ENCODE measurements around the gene FGL2. TPM values are rescaled to one million over a fixed set of nuclear protein-coding genes. Genes with fewer than 3 reads are reported as not detected.
"Not testable (repeated sequence)": the region's sequence is repeated elsewhere in the genome, so short reads cannot be mapped to it uniquely, and the experiment has no call there.

FGL2 gene
- total and polyA plus RNA-seq, 10 donors, result 13.2 to 204 (median 127) TPM

DNA sequence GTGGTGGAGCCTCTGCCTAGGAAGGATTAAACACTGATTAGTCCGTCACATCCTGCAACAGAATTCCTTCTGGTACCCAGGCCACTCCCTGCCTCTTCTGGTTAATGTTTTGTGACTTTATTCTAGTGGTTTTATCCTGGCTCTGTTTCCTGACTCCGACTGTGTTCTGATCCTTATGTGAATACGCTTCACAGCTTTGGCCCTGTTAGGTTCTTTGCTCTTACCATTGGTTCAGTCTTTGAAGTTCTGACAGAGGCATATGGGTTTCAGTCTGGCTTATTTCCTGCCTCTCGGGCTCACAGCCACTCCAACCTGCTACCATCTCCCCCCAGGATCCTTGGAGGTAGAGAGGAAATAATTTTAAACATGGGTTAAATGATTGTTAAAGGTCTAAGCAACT, 23.2 kb upstream of the FGL2 start:
- WGBS, 5 donors, result 65 to 80% (median 75%) methylated on average over 4 of the region's 4 CpGs
- DNase-seq, result no peak
- no peak overlapping the region for H3K4me3 ChIP-seq
- peaks cover 0 to 30% (median 8%) of the 10 kb centered on the region in 6 donors for H3K4me1 ChIP-seq
- intact Hi-C loops (cut with DNase I; ENCODE audit: low total_unique reads), result no loop called here
- H3K27ac ChIP-seq, result peak overlapping the region in 4 of 8 donors; percentile 24 to 37 (median 28)
- H3K27me3 ChIP-seq (replicated peaks in 1 of 7), result no peaks in the 10 kb centered on the region
- no peak for TF ChIP-seq POLR2A (IDR thresholded peaks at IDR 0.05)
- TF ChIP-seq POLR2AphosphoS5 (IDR thresholded peaks at IDR 0.05), result no peak
- TF ChIP-seq, protein P1, sequence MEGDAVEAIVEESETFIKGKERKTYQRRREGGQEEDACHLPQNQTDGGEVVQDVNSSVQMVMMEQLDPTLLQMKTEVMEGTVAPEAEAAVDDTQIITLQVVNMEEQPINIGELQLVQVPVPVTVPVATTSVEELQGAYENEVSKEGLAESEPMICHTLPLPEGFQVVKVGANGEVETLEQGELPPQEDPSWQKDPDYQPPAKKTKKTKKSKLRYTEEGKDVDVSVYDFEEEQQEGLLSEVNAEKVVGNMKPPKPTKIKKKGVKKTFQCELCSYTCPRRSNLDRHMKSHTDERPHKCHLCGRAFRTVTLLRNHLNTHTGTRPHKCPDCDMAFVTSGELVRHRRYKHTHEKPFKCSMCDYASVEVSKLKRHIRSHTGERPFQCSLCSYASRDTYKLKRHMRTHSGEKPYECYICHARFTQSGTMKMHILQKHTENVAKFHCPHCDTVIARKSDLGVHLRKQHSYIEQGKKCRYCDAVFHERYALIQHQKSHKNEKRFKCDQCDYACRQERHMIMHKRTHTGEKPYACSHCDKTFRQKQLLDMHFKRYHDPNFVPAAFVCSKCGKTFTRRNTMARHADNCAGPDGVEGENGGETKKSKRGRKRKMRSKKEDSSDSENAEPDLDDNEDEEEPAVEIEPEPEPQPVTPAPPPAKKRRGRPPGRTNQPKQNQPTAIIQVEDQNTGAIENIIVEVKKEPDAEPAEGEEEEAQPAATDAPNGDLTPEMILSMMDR (IDR thresholded peaks at IDR 0.05 in 8 of 11, conservative IDR thresholded peaks at IDR 0.05 in 3 of 11), result no peak
- H3K9me3 ChIP-seq, result peaks cover 0 to 22% (median 17%) of the 10 kb centered on the region in 8 donors
- H3K36me3 ChIP-seq, result no peaks in the 10 kb centered on the region

GRCh38 chr7:77222065-77222464, 22.4 kb upstream of the FGL2 start:
- DNase-seq, result no peak

GRCh38 chr7:77219701-77220331, 20.2 kb upstream of the FGL2 start:
- H3K36me3 ChIP-seq; intact Hi-C loops (cut with DNase I; ENCODE audit: low total_unique reads); H3K4me3 ChIP-seq; H3K27me3 ChIP-seq (replicated peaks in 1 of 7); DNase-seq; H3K27ac ChIP-seq: not testable (repeated sequence)
- 84 to 96% (median 94%) methylated on average over 10 of the region's 10 CpGs for WGBS, 5 donors
- Histone ChIP-seq H3K4me1 (peaks cover 0 to 24% (median 4%) of the 10 kb centered on the region in 6 donors), H3K9me3 (peaks cover 0 to 22% (median 17%) of the 10 kb centered on the region in 8 donors)

More at GRCh38 chr7:77222065-77222464, 22.4 kb upstream of the FGL2 start:
- 66 to 84% (median 71%) methylated on average over 4 of the region's 4 CpGs for whole genome bisulfite sequencing, 5 donors
- intact Hi-C loops (cut with DNase I; ENCODE audit: low total_unique reads), result no loop called here
- peaks cover 0 to 22% (median 17%) of the 10 kb centered on the region in 8 donors for H3K9me3 ChIP-seq
- no peaks in the 10 kb centered on the region for H3K27me3 ChIP-seq (replicated peaks in 1 of 7)
- peak overlapping the region in 3 of 8 donors; percentile 24 to 37 (median 24) for H3K27ac ChIP-seq
- TF ChIP-seq, protein P1 (IDR thresholded peaks at IDR 0.05 in 8 of 11, conservative IDR thresholded peaks at IDR 0.05 in 3 of 11), result no peak
- TF ChIP-seq POLR2A (IDR thresholded peaks at IDR 0.05) (no peak), POLR2AphosphoS5 (IDR thresholded peaks at IDR 0.05) (no peak)
- H3K36me3 ChIP-seq, result no peaks in the 10 kb centered on the region
- H3K4me1 ChIP-seq, result peaks cover 0 to 28% (median 7%) of the 10 kb centered on the region in 6 donors
- H3K4me3 ChIP-seq, result no peak overlapping the region

DNA sequence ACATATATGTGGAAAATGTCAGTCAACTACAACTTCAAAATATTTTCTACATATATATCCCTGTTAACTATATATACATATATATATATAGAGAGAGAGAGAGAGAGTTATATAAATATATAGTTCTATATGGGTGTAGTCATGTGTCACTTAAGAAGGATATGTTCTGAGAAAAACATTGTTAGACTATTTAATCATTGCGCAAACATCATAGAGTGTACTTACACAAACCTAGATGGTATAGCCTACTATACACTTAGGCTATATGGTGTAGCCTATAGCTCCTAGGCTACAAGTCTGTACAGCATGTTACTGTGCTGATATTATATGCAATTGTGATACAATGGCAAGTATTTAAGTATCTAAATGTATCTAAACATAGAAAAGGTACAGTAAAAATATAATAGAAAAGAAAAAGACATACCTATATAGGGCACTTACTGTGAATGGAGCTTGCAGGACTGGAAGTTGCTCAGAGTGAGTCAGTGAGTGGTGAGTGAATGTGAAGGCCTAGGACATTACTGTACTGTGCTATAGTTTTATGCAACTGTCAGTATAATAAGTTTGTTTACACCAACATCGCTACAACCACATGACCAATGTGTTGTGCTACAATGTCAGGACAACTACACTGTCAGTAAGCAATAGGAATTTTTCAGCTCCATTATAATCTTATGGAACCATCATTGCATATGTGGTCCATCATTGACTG, 18.0 kb upstream of the FGL2 start:
- no peak overlapping the region for H3K27ac ChIP-seq

More for the DNA sequence above, 18.0 kb upstream of the FGL2 start:
- TF ChIP-seq POLR2A (IDR thresholded peaks at IDR 0.05), result no peak
- TF ChIP-seq, protein P1 (IDR thresholded peaks at IDR 0.05 in 8 of 11, conservative IDR thresholded peaks at IDR 0.05 in 3 of 11), result no peak
- no peak for TF ChIP-seq POLR2AphosphoS5 (IDR thresholded peaks at IDR 0.05)
- H3K9me3 ChIP-seq, result peaks cover 0 to 28% (median 17%) of the 10 kb centered on the region in 8 donors
- H3K27me3 ChIP-seq (replicated peaks in 1 of 7), result no peaks in the 10 kb centered on the region
- H3K4me3 ChIP-seq, result no peak overlapping the region
- 95 to 99% (median 98%) methylated on average over 2 of the region's 2 CpGs for WGBS, 5 donors
- no peaks in the 10 kb centered on the region for H3K36me3 ChIP-seq
- no peak for DNase-seq
- intact Hi-C loops (cut with DNase I; ENCODE audit: low total_unique reads), result no loop called here
- peaks cover 0 to 14% (median 2%) of the 10 kb centered on the region in 6 donors for H3K4me1 ChIP-seq

Measured in spleen (tissue), 11 donors.